ENCODE data around the gene PECR. TPM values are rescaled to one million over a fixed set of nuclear protein-coding genes. Genes with fewer than 3 reads are reported as not detected.
"Not testable (repeated sequence)": the region's sequence is repeated elsewhere in the genome, so short reads cannot be mapped to it uniquely, and the experiment has no call there.

The PECR gene
- total RNA-seq, 1 experiment from 2014 or later = 16.3 TPM

GRCh38 chr2:216012133-216012829 is 69.3 kb downstream of the PECR start:
- peaks cover 12 to 21% of the 10 kb centered on the region in 2 experiments; a peak in 3 of 4 replicates for H3K4me1 ChIP-seq (ENCODE audit: control insufficient read depth in 1 of 2, insufficient read depth in 2 of 2, low read length in 2 of 2)
- H3K36me3 ChIP-seq (ENCODE audit: control insufficient read depth in 1 of 2, insufficient read depth in 2 of 2, low read length in 2 of 2) = no peaks in the 10 kb centered on the region
- peaks cover 28% of the 10 kb centered on the region for H3K79me2 ChIP-seq (ENCODE audit: insufficient read depth, low read length)
- no peak overlapping the region for H2AFZ ChIP-seq (ENCODE audit: low read depth, low read length, poor library complexity, severe bottlenecking)
- RAD21 ChIA-PET (ENCODE audit: low non-redundant PET in 1 of 2, low total read pairs in 2 of 2, uncharacterized antibody in 2 of 2, unreplicated experiment in 2 of 2) = no interaction called here
- H3K9me2 ChIP-seq (ENCODE audit: insufficient read depth) = no peaks in the 10 kb centered on the region
- no peaks in the 10 kb centered on the region for H3K9me3 ChIP-seq (ENCODE audit: control insufficient read depth in 1 of 2, insufficient read depth in 1 of 2, low read depth in 1 of 2, low read length in 2 of 2)
- H3K4me2 ChIP-seq (ENCODE audit: low read length) = peak overlapping the region; percentile 79
- intact Hi-C loops (cut with micrococcal nuclease) = loop anchor here (5.0 kb wide), 1 partner anchor 60 kb away; no protein-coding TSS in a partner anchor
- no peaks in the 10 kb centered on the region for H4K20me1 ChIP-seq (ENCODE audit: insufficient read depth)
- H3K27ac ChIP-seq (ENCODE audit: low read depth, low read length) = peak overlapping the region; percentile 60; the same call in 1 of the 2 replicates
- ATAC-seq (peak; percentile 33; the same call in 1 of the 2 replicates), DNase-seq (ENCODE audit: low read depth, low spot score) (no peak)
- BruUV-seq (replicated peaks) = TSS peak; percentile 72
- TF ChIP-seq SRF (IDR thresholded peaks at IDR 0.05; ENCODE audit: low read depth) = 0 out of 2 replicates have a peak, but pooled peaks have one; percentile 16
- no peak for TF ChIP-seq YY1 (IDR thresholded peaks at IDR 0.05; ENCODE audit: extremely low read depth, insufficient replicate concordance, low read depth, low read length)
- TF ChIP-seq MAX (IDR thresholded peaks at IDR 0.05) = no peak; the same call in 1 of the 2 replicates
- no peak for TF ChIP-seq TCF7L2 (IDR thresholded peaks at IDR 0.05; ENCODE audit: borderline replicate concordance, extremely low read depth, insufficient read depth, insufficient read length)
- 0 out of 6 replicates have a peak, but pooled peaks of 1 of the 3 experiments have one; percentile 17 for TF ChIP-seq CTCF (IDR thresholded peaks at IDR 0.05 in 2 of 3, conservative IDR thresholded peaks at IDR 0.05 in 1 of 3; ENCODE audit: borderline replicate concordance in 1 of 3, insufficient read depth in 1 of 3, low read depth in 2 of 3, low read length in 2 of 3)
- H3K9ac ChIP-seq (ENCODE audit: low read length) = peak overlapping the region; percentile 75
- CTCF ChIA-PET = no interaction called here
- no peaks in the 10 kb centered on the region for H3K27me3 ChIP-seq (ENCODE audit: insufficient read depth, low read length)
- POLR2A ChIA-PET = no interaction called here
- peak overlapping the region; percentile 78 to 80 for H3K4me3 ChIP-seq (replicated peaks in 1 of 2; ENCODE audit: low read depth in 1 of 2, low read length in 2 of 2)

GRCh38 chr2:216009215-216009614 is 72.4 kb downstream of the PECR start:
- peaks cover 12 to 35% of the 10 kb centered on the region in 2 experiments; a peak in 3 of 4 replicates for H3K4me1 ChIP-seq (ENCODE audit: control insufficient read depth in 1 of 2, insufficient read depth in 2 of 2, low read length in 2 of 2)

More at GRCh38 chr2:216009215-216009614, 72.4 kb downstream of the PECR start:
- RAD21 ChIA-PET (ENCODE audit: low non-redundant PET in 1 of 2, low total read pairs in 2 of 2, uncharacterized antibody in 2 of 2, unreplicated experiment in 2 of 2); ATAC-seq; H3K4me3 ChIP-seq (replicated peaks in 1 of 2; ENCODE audit: low read depth in 1 of 2, low read length in 2 of 2); H3K9me3 ChIP-seq (ENCODE audit: control insufficient read depth in 1 of 2, insufficient read depth in 1 of 2, low read depth in 1 of 2, low read length in 2 of 2); H3K27ac ChIP-seq (ENCODE audit: low read depth, low read length); H4K20me1 ChIP-seq (ENCODE audit: insufficient read depth); POLR2A ChIA-PET; H3K27me3 ChIP-seq (ENCODE audit: insufficient read depth, low read length); intact Hi-C loops (cut with micrococcal nuclease); H3K9me2 ChIP-seq (ENCODE audit: insufficient read depth); DNase-seq (ENCODE audit: low read depth, low spot score); H3K36me3 ChIP-seq (ENCODE audit: control insufficient read depth in 1 of 2, insufficient read depth in 2 of 2, low read length in 2 of 2); CTCF ChIA-PET; H2AFZ ChIP-seq (ENCODE audit: low read depth, low read length, poor library complexity, severe bottlenecking); H3K4me2 ChIP-seq (ENCODE audit: low read length); H3K9ac ChIP-seq (ENCODE audit: low read length); BruUV-seq (replicated peaks): not testable (repeated sequence)
- peaks cover 28% of the 10 kb centered on the region for H3K79me2 ChIP-seq (ENCODE audit: insufficient read depth, low read length)
